ENCODE data around the gene TMEM88.
"Not testable (repeated sequence)": the region's sequence is repeated elsewhere in the genome, so short reads cannot be mapped to it uniquely, and the experiment has no call there.

Gene TMEM88, protein sequence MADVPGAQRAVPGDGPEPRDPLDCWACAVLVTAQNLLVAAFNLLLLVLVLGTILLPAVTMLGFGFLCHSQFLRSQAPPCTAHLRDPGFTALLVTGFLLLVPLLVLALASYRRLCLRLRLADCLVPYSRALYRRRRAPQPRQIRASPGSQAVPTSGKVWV

DNA sequence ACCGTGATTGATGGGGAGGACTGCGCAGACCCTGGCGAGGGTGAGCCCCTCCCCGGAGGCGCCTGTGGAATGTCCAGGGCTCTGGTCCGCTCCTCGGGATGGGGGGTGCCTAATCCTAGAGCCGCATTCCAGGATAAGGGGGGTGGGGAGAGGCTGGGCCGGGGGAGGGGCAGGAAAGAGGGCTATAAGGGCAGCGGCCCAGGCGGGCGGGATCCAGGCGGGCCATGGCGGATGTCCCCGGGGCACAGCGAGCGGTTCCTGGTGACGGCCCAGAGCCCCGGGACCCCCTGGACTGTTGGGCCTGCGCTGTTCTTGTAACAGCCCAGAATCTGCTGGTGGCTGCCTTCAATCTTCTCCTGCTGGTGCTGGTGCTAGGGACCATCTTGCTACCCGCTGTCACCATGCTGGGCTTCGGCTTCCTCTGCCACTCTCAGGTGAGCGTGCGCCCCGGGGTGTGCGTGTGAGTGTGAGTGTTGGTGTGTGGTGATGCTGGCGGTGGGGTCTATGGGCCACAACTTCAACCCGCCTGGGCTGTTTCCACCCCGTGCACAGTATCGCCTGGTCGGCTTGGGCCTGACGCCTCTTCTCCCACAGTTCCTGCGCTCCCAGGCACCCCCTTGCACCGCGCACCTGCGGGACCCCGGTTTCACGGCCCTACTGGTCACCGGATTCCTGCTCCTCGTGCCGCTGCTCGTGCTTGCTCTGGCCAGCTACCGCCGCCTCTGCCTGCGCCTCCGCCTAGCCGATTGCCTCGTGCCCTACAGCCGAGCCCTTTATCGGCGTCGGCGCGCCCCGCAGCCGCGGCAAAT lies at the start of gene TMEM88:
Gene TMEM88 (plus strand): TSS at position 216 of the 809 bp plus-strand sequence. CDS start 9 bp downstream, at position 225.
- DNase-seq (ENCODE audit: low read depth, low spot score): no peak
- peak within 1 kb of the TSS; percentile 91 for H3K27ac ChIP-seq

GRCh38 chr17:7806587-7806986 lies 48.3 kb upstream of the TMEM88 start:
- H3K27ac ChIP-seq: no peak overlapping the region
- DNase-seq (ENCODE audit: low read depth, low spot score): no peak

GRCh38 chr17:7807206-7807605 lies 47.7 kb upstream of the TMEM88 start:
- H3K27ac ChIP-seq: no peak overlapping the region
- DNase-seq (ENCODE audit: low read depth, low spot score): no peak

GRCh38 chr17:7809086-7809790 lies 45.6 kb upstream of the TMEM88 start:
- H3K27ac ChIP-seq: peak overlapping the region; percentile 87
- DNase-seq (ENCODE audit: low read depth, low spot score): no peak

DNA sequence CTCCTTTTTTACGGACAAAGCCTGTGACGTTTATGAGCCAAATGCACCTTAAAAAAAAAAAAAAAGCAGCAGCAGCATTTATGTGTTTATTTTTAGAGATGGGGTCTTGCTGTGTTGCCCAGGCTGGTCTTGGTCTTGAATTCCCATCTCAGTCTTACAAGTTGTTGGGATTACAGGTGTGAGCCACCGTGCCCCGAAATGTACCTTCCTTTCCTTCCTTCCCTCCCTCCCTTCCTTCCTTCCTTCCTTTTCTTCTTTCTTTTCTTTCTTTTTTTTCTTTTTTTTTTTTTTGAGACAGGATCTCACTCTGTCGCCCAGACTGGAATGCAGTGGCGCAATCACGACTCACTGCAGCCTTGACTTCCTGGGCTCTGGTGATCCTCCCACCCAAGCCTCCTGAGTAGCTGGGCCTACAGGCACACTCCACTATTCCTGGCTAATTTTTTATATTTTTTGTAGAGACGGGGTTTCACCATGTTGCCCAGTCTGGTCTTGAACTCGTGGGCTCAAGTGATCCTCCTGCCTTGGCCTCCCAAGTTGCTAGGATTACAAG lies 45.0 kb upstream of the TMEM88 start:
- DNase-seq (ENCODE audit: low read depth, low spot score): not testable (repeated sequence)
- peak overlapping the region; percentile 87 for H3K27ac ChIP-seq

GRCh38 chr17:7811251-7811650 lies 43.6 kb upstream of the TMEM88 start:
- no peak for DNase-seq (ENCODE audit: low read depth, low spot score)
- H3K27ac ChIP-seq: no peak overlapping the region

DNA sequence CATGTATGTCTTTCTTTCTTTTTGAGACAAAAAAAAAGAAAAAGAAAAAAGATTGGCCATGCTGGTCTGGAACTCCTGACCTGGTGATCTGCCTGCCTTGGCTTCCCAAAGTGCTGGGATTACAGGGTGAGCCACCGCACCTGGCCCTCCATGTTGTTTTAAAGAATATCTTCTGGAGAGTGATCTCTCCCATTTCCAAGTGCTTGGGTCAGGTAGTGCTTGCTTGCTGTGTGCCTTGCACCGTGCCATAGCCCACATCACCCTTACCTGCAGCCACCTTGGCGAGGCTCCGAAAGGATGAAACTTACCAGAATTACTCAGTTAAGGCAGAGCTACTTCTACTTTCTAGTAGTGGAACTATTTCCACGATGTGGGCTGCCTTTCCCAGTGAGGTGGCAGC lies 39.9 kb upstream of the TMEM88 start:
- no peak overlapping the region for H3K27ac ChIP-seq
- no peak for DNase-seq (ENCODE audit: low read depth, low spot score)

GRCh38 chr17:7816926-7817642 lies 37.8 kb upstream of the TMEM88 start:
- H3K27ac ChIP-seq: no peak overlapping the region
- DNase-seq (ENCODE audit: low read depth, low spot score): no peak

DNA sequence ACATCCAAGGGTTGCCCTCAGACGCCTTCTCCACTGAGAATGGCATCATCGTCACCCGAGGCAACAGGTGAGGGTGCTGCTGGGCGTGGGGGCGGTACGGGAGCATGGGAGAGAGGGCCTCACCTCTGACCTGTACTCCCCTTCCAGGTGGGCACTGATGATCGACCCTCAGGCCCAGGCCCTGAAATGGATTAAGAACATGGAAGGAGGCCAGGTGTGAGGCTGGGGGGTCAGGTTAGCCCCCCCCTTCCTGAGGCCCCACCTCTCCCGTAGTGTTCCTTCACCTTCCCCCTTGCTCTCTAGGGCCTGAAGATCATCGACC lies 37.3 kb upstream of the TMEM88 start:
- H3K27ac ChIP-seq: no peak overlapping the region
- no peak for DNase-seq (ENCODE audit: low read depth, low spot score)

DNA sequence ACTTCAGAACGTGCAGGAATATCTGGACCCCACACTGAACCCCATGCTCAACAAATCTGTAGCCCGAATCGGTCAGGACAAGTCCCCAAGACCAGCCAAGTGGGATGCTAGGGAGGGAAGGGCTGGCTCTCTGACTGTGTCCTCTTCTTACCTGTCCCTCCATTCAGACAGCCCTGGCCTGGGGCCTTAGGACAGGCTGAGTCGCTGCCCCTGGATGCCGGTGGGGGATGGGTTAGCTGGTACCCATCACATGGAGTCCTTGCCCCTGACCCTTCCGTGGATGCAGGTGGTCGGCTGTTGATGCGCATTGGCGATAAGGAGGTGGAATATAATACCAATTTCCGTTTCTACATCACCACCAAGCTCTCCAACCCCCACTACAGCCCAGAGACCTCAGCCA lies 36.8 kb upstream of the TMEM88 start:
- no peak overlapping the region for H3K27ac ChIP-seq
- no peak for DNase-seq (ENCODE audit: low read depth, low spot score)

DNA sequence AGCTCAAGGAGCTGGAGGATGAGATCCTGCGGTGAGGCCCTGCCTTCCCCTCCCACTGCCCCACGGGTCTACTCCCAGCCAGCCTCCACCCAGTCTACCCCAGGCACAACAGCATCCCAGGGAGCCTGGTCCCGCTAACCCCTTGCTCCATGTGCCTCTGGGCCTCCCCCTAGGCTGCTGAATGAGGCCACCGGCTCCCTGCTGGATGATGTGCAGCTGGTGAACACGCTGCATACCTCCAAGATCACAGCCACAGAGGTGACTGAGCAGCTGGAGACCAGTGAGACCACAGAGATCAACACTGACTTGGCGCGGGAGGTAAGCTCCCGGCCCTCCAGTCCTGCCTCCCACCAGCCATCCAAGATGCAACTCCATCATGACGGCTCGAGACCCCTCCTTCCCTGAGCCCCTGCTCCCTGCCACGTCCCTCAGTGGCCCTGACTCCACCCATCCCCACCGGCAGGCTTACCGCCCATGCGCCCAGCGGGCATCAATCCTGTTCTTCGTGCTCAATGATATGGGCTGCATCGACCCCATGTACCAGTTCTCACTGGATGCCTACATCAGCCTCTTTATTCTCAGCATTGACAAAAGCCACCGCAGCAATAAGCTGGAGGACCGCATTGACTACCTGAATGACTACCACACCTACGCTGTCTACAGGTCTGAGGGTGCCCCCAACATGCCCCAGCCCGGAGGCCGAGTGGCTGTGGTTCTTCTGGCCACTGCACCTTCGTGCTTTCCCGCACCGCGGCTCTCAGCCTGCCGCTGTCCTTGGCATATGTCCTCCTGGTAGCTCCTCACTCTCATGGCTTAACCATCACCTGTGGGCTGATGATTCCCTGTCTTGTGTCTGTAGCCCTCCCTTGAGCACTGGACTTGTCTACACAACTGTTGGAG lies 35.9 kb upstream of the TMEM88 start:
- H3K27ac ChIP-seq: no peak overlapping the region
- no peak for DNase-seq (ENCODE audit: low read depth, low spot score)

- no peak for DNase-seq (ENCODE audit: low read depth, low spot score)
- H3K27ac ChIP-seq: no peak overlapping the region
These were observed 34.6 kb upstream of the TMEM88 start for GRCh38 chr17:7820231-7820630.

GRCh38 chr17:7822126-7822525 lies 32.7 kb upstream of the TMEM88 start:
- DNase-seq (ENCODE audit: low read depth, low spot score): no peak

GRCh38 chr17:7823581-7824001 lies 31.3 kb upstream of the TMEM88 start:
- DNase-seq (ENCODE audit: low read depth, low spot score): no peak
- H3K27ac ChIP-seq: no peak overlapping the region

More at GRCh38 chr17:7822126-7822525, 32.7 kb upstream of the TMEM88 start:
- H3K27ac ChIP-seq: no peak overlapping the region

DNA sequence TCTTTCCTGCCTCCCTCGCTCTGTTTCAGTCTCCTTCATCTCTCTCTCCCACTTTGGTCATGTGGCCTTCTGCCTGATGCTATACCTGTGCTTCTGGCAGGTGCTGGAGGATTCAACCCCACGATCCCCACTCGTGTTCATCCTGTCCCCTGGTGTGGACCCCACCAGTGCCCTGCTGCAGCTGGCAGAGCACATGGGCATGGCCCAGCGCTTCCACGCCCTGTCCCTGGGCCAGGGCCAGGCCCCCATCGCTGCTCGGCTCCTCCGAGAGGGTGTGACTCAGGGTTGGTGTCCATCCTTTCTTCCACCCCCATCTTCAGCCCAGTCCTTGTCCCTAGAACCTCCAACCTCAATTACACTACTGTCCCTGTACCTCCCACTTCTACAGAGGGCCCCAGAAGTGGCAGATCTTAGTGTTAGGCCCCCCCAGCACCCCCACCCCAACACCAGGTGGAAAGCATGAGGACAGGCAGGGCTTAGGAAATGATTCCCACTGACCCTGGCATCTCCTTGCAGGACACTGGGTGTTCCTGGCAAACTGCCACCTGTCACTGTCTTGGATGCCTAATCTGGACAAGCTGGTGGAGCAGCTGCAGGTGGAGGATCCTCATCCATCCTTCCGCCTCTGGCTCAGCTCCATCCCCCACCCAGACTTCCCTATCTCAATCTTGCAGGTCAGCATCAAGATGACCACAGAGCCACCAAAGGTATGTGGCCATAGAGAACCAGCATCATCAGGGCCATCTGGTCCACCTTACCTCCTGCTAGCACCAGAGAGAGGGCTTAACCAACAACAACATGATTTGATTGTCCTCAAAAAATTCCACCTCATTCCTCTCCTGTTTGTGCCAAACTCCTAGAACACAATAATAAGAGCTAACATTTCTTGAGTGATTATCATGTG lies 30.6 kb upstream of the TMEM88 start:
- H3K27ac ChIP-seq: no peak overlapping the region
- DNase-seq (ENCODE audit: low read depth, low spot score): no peak

- H3K27ac ChIP-seq: no peak overlapping the region
- DNase-seq (ENCODE audit: low read depth, low spot score): no peak
These were observed 29.5 kb upstream of the TMEM88 start for GRCh38 chr17:7825206-7825990.

- no peak for DNase-seq (ENCODE audit: low read depth, low spot score)
- no peak overlapping the region for H3K27ac ChIP-seq
These were observed 24.2 kb upstream of the TMEM88 start for GRCh38 chr17:7830616-7831015.

DNA sequence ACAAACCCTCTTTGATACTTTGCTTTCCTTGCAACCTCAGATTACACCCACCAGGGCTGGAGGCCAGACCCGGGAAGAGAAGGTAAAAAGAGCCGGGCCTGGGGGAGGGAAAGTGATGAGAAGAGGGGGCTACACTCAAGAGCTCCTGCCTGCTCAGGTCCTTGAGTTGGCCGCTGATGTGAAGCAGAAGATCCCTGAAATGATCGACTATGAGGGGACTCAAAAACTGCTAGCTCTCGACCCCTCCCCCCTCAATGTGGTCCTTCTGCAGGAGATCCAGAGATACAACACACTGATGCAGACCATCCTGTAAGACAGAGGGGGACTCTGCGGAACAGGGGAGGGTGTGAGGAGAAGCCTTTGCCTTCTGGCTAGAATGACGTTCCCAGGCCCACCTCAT lies 23.6 kb upstream of the TMEM88 start:
- DNase-seq (ENCODE audit: low read depth, low spot score): no peak
- no peak overlapping the region for H3K27ac ChIP-seq

Measured in epithelial cell of prostate (primary cell).